HG03520 (cell line): ENCODE data around the gene DLG2.
"Not testable (repeated sequence)": the region's sequence is repeated elsewhere in the genome, so short reads cannot be mapped to it uniquely, and the experiment has no call there.

Experiments used
- ATAC-seq: cut with Tn5 transposase; IDR thresholded peaks from one replicate; pipeline ENCODE4 v1.9.1; 2021; ENCODE audit warnings: mild to moderate bottlenecking, moderate library complexity; ENCODE audit not compliant: unreplicated experiment

DLG2 gene

GRCh38 chr11:84806354-84806753, 820.8 kb downstream of the DLG2 start:
- no peak for ATAC-seq

GRCh38 chr11:84804041-84804440, 823.1 kb downstream of the DLG2 start:
- no peak for ATAC-seq

GRCh38 chr11:84800755-84801346, 826.3 kb downstream of the DLG2 start:
- no peak for ATAC-seq

GRCh38 chr11:84799112-84799511, 828.0 kb downstream of the DLG2 start:
- no peak for ATAC-seq

GRCh38 chr11:84795698-84796097, 831.4 kb downstream of the DLG2 start:
- no peak for ATAC-seq

- ATAC-seq: no peak
Observed at GRCh38 chr11:84794663-84795443, 832.3 kb downstream of the DLG2 start.

- no peak for ATAC-seq
Observed at GRCh38 chr11:84793318-84793717, 833.8 kb downstream of the DLG2 start.

GRCh38 chr11:84790849-84791427, 836.2 kb downstream of the DLG2 start:
- no peak for ATAC-seq

GRCh38 chr11:84788220-84788619, 838.9 kb downstream of the DLG2 start:
- no peak for ATAC-seq

- ATAC-seq: not testable (repeated sequence)
Observed at GRCh38 chr11:84784158-84784557, 843.0 kb downstream of the DLG2 start.

GRCh38 chr11:84780689-84781293, 846.4 kb downstream of the DLG2 start:
- no peak for ATAC-seq

GRCh38 chr11:84775503-84775902, 851.6 kb downstream of the DLG2 start:
- no peak for ATAC-seq

GRCh38 chr11:84763931-84764330, 863.2 kb downstream of the DLG2 start:
- no peak for ATAC-seq

- ATAC-seq: no peak
Observed at GRCh38 chr11:84757711-84758110, 869.4 kb downstream of the DLG2 start.

- no peak for ATAC-seq
Observed at GRCh38 chr11:84751371-84751770, 875.8 kb downstream of the DLG2 start.

- ATAC-seq: no peak
Observed at GRCh38 chr11:84747871-84748270, 879.3 kb downstream of the DLG2 start.

GRCh38 chr11:84740050-84740449, 887.1 kb downstream of the DLG2 start:
- no peak for ATAC-seq

GRCh38 chr11:84724256-84724655, 902.9 kb downstream of the DLG2 start:
- ATAC-seq: no peak

GRCh38 chr11:84722583-84723108, 904.5 kb downstream of the DLG2 start:
- ATAC-seq: no peak

GRCh38 chr11:84721561-84721961, 905.6 kb downstream of the DLG2 start:
- no peak for ATAC-seq

GRCh38 chr11:84720706-84721402, 906.3 kb downstream of the DLG2 start:
- no peak for ATAC-seq
